Osteoblast (primary cell): ENCODE data around the gene LAMB4. TPM values are rescaled to one million over a fixed set of nuclear protein-coding genes. Genes with fewer than 3 reads are reported as not detected.

Experiments
- DNase-seq: peaks from one replicate; pipeline ENCODE4 v3.0.0; 2011; ENCODE audit warnings: low spot score, mixed read lengths; ENCODE audit not compliant: insufficient read length; ENCODE audit errors: missing footprints
- H2AFZ ChIP-seq: 2 replicates; pipeline ENCODE4 v1.6.0; 2011; ENCODE audit warnings: mild to moderate bottlenecking, low read length
- H3K27ac ChIP-seq: 2 replicates; pipeline ENCODE4 v1.5.1; 2011; ENCODE audit warnings: mild to moderate bottlenecking, low read depth, low read length, moderate library complexity
- H3K27me3 ChIP-seq: 2 replicates; pipeline ENCODE4 v1.6.0; 2012; ENCODE audit warnings: mild to moderate bottlenecking, control low read depth, inconsistent platforms, low read length, moderate library complexity; ENCODE audit not compliant: insufficient read depth
- H3K36me3 ChIP-seq: 2 replicates; pipeline ENCODE4 v1.5.1; 2011; ENCODE audit warnings: mild to moderate bottlenecking, low read length, control low read depth, moderate library complexity; ENCODE audit not compliant: insufficient read depth
- H3K4me1 ChIP-seq: 2 replicates; pipeline ENCODE4 v1.5.1; 2011; ENCODE audit warnings: mild to moderate bottlenecking, low read length, control low read depth, moderate library complexity; ENCODE audit not compliant: insufficient read depth
- H3K4me2 ChIP-seq: 2 replicates; pipeline ENCODE4 v1.6.0; 2011; ENCODE audit warnings: mild to moderate bottlenecking, low read length; ENCODE audit not compliant: insufficient read depth
- H3K4me3 ChIP-seq: fragments of 200-600 bp; sonication (generic); 3 replicates; pipeline ENCODE4 v1.5.1; 2012; ENCODE audit warnings: mild to moderate bottlenecking, low read length, inconsistent platforms; ENCODE audit not compliant: insufficient read depth
- H3K79me2 ChIP-seq: 2 replicates; pipeline ENCODE4 v1.6.0; 2012; ENCODE audit warnings: mild to moderate bottlenecking, low read length, control low read depth, inconsistent platforms; ENCODE audit not compliant: insufficient read depth
- H3K9me3 ChIP-seq: 2 replicates; pipeline ENCODE4 v1.5.1; 2011; ENCODE audit warnings: low read depth, low read length, control low read depth
- H4K20me1 ChIP-seq: 2 replicates; pipeline ENCODE4 v1.6.0; 2012; ENCODE audit warnings: mild to moderate bottlenecking, low read length, control low read depth; ENCODE audit not compliant: insufficient read depth
- total RNA-seq: library from RNA; depleted of rRNA; stranded (reverse); fragments of >200 nt; gene quantifications from 2 replicates; pipeline ENCODE4 v1.2.3, GENCODE V29; 2012
- TF ChIP-seq, protein P1 (sequence below): IDR thresholded peaks from 2 replicates; pipeline ENCODE4 v1.5.1; 2011; ENCODE audit warnings: mild to moderate bottlenecking, low read depth, low read length, moderate library complexity; ENCODE audit errors: extremely low read depth

LAMB4 gene
- total RNA-seq, 1 donor: 0.36 TPM

- Histone ChIP-seq H3K27me3 (no peaks in the 10 kb centered on the region), H4K20me1 (no peaks in the 10 kb centered on the region), H2AFZ (no peak overlapping the region), H3K36me3 (no peaks in the 10 kb centered on the region), H3K4me3 (no peak overlapping the region), H3K79me2 (no peaks in the 10 kb centered on the region), H3K4me1 (peaks cover 25% of the 10 kb centered on the region), H3K9me3 (no peaks in the 10 kb centered on the region), H3K27ac (no peak overlapping the region), H3K4me2 (no peak overlapping the region)
- no peak for DNase-seq
- TF ChIP-seq, protein P1, sequence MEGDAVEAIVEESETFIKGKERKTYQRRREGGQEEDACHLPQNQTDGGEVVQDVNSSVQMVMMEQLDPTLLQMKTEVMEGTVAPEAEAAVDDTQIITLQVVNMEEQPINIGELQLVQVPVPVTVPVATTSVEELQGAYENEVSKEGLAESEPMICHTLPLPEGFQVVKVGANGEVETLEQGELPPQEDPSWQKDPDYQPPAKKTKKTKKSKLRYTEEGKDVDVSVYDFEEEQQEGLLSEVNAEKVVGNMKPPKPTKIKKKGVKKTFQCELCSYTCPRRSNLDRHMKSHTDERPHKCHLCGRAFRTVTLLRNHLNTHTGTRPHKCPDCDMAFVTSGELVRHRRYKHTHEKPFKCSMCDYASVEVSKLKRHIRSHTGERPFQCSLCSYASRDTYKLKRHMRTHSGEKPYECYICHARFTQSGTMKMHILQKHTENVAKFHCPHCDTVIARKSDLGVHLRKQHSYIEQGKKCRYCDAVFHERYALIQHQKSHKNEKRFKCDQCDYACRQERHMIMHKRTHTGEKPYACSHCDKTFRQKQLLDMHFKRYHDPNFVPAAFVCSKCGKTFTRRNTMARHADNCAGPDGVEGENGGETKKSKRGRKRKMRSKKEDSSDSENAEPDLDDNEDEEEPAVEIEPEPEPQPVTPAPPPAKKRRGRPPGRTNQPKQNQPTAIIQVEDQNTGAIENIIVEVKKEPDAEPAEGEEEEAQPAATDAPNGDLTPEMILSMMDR: no peak
Measured at GRCh38 chr7:108077709-108078108, 52.5 kb downstream of the LAMB4 start.

GRCh38 chr7:108076156-108076555 lies 54.0 kb downstream of the LAMB4 start:
- Histone ChIP-seq H3K36me3 (no peaks in the 10 kb centered on the region), H3K79me2 (no peaks in the 10 kb centered on the region), H3K9me3 (no peaks in the 10 kb centered on the region), H3K27ac (no peak overlapping the region), H3K4me2 (no peak overlapping the region), H2AFZ (no peak overlapping the region), H3K4me1 (peaks cover 25% of the 10 kb centered on the region), H3K4me3 (no peak overlapping the region), H3K27me3 (no peaks in the 10 kb centered on the region), H4K20me1 (no peaks in the 10 kb centered on the region)
- DNase-seq: no peak
- TF ChIP-seq, protein P1: no peak

GRCh38 chr7:108073305-108074070 lies 56.7 kb downstream of the LAMB4 start:
- no peak overlapping the region for H3K4me2 ChIP-seq
- TF ChIP-seq, protein P1: no peak
- no peak for DNase-seq

GRCh38 chr7:108072739-108073138 lies 57.4 kb downstream of the LAMB4 start:
- H2AFZ ChIP-seq: no peak overlapping the region
- no peak overlapping the region for H3K4me3 ChIP-seq
- TF ChIP-seq, protein P1: no peak
- no peaks in the 10 kb centered on the region for H4K20me1 ChIP-seq
- no peak overlapping the region for H3K27ac ChIP-seq
- no peaks in the 10 kb centered on the region for H3K36me3 ChIP-seq
- H3K79me2 ChIP-seq: no peaks in the 10 kb centered on the region
- no peaks in the 10 kb centered on the region for H3K27me3 ChIP-seq
- H3K9me3 ChIP-seq: no peaks in the 10 kb centered on the region
- H3K4me1 ChIP-seq: no peaks in the 10 kb centered on the region
- DNase-seq: no peak
- H3K4me2 ChIP-seq: no peak overlapping the region

More at GRCh38 chr7:108073305-108074070, 56.7 kb downstream of the LAMB4 start:
- Histone ChIP-seq H3K9me3 (no peaks in the 10 kb centered on the region), H3K79me2 (no peaks in the 10 kb centered on the region), H3K27ac (no peak overlapping the region), H2AFZ (no peak overlapping the region), H4K20me1 (no peaks in the 10 kb centered on the region), H3K36me3 (no peaks in the 10 kb centered on the region), H3K4me3 (no peak overlapping the region), H3K4me1 (peaks cover 5% of the 10 kb centered on the region), H3K27me3 (no peaks in the 10 kb centered on the region)
